ENCODE results near the gene IL6.

Gene IL6

DNA sequence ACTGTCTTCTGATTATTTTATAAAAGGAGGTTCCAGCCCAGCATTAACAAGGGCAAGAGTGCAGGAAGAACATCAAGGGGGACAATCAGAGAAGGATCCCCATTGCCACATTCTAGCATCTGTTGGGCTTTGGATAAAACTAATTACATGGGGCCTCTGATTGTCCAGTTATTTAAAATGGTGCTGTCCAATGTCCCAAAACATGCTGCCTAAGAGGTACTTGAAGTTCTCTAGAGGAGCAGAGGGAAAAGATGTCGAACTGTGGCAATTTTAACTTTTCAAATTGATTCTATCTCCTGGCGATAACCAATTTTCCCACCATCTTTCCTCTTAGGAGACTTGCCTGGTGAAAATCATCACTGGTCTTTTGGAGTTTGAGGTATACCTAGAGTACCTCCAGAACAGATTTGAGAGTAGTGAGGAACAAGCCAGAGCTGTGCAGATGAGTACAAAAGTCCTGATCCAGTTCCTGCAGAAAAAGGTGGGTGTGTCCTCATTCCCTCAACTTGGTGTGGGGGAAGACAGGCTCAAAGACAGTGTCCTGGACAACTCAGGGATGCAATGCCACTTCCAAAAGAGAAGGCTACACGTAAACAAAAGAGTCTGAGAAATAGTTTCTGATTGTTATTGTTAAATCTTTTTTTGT lies 2.3 kb downstream of the IL6 start:
- TF ChIP-seq, protein P1, sequence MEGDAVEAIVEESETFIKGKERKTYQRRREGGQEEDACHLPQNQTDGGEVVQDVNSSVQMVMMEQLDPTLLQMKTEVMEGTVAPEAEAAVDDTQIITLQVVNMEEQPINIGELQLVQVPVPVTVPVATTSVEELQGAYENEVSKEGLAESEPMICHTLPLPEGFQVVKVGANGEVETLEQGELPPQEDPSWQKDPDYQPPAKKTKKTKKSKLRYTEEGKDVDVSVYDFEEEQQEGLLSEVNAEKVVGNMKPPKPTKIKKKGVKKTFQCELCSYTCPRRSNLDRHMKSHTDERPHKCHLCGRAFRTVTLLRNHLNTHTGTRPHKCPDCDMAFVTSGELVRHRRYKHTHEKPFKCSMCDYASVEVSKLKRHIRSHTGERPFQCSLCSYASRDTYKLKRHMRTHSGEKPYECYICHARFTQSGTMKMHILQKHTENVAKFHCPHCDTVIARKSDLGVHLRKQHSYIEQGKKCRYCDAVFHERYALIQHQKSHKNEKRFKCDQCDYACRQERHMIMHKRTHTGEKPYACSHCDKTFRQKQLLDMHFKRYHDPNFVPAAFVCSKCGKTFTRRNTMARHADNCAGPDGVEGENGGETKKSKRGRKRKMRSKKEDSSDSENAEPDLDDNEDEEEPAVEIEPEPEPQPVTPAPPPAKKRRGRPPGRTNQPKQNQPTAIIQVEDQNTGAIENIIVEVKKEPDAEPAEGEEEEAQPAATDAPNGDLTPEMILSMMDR (IDR thresholded peaks at IDR 0.05; ENCODE audit: borderline replicate concordance, extremely low read depth, low read length, poor library complexity, severe bottlenecking) = no peak
- TF ChIP-seq EZH2 (IDR thresholded peaks at IDR 0.05; ENCODE audit: borderline replicate concordance, low read depth, low read length, severe bottlenecking) = no peak
- H3K4me2 ChIP-seq (ENCODE audit: insufficient read depth, low read length) = no peak overlapping the region
- no peak overlapping the region for H3K27ac ChIP-seq (ENCODE audit: low read length)
- no peaks in the 10 kb centered on the region for H3K79me2 ChIP-seq (ENCODE audit: insufficient read depth, low read length)
- no peak for DNase-seq
- H3K27me3 ChIP-seq (ENCODE audit: insufficient read depth, low read length, poor library complexity) = peaks cover 46% of the 10 kb centered on the region
- H3K4me1 ChIP-seq (ENCODE audit: insufficient read depth, low read length) = peaks cover 17% of the 10 kb centered on the region
- no peak overlapping the region for H3K9ac ChIP-seq (ENCODE audit: low read depth, low read length)
- H3K4me3 ChIP-seq (ENCODE audit: low read depth in 1 of 2, low read length in 2 of 2) = no peak overlapping the region
- ATAC-seq (ENCODE audit: insufficient read depth, low read depth) = no peak
- no peaks in the 10 kb centered on the region for H3K9me3 ChIP-seq (ENCODE audit: insufficient read depth, low read length, severe bottlenecking)
- H3K36me3 ChIP-seq (ENCODE audit: insufficient read depth, low read length) = no peaks in the 10 kb centered on the region
- no peak overlapping the region for H2AFZ ChIP-seq (ENCODE audit: low read depth, low read length)
- H4K20me1 ChIP-seq (ENCODE audit: insufficient read depth, low read length) = no peaks in the 10 kb centered on the region

DNA sequence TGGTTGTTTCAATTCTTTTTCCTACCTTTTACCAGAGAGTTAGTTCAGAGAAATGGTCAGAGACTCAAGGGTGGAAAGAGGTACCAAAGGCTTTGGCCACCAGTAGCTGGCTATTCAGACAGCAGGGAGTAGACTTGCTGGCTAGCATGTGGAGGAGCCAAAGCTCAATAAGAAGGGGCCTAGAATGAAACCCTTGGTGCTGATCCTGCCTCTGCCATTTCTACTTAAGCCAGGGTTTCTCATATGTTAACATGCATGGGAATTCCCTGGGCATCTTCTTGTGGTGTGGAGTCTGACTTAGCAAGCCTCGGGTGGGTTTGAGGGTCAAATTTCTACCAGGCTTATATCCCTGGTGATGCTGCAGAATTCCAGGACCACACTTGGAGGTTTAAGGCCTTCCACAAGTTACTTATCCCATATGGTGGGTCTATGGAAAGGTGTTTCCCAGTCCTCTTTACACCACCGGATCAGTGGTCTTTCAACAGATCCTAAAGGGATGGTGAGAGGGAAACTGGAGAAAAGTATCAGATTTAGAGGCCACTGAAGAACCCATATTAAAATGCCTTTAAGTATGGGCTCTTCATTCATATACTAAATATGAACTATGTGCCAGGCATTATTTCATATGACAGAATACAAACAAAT lies 3.2 kb downstream of the IL6 start:
- Histone ChIP-seq H3K4me1 (ENCODE audit: insufficient read depth, low read length) (peaks cover 17% of the 10 kb centered on the region), H3K4me2 (ENCODE audit: insufficient read depth, low read length) (no peak overlapping the region), H3K79me2 (ENCODE audit: insufficient read depth, low read length) (no peaks in the 10 kb centered on the region), H3K4me3 (ENCODE audit: low read depth in 1 of 2, low read length in 2 of 2) (no peak overlapping the region), H3K36me3 (ENCODE audit: insufficient read depth, low read length) (no peaks in the 10 kb centered on the region), H3K9me3 (ENCODE audit: insufficient read depth, low read length, severe bottlenecking) (no peaks in the 10 kb centered on the region), H3K27ac (ENCODE audit: low read length) (no peak overlapping the region), H2AFZ (ENCODE audit: low read depth, low read length) (no peak overlapping the region), H3K27me3 (ENCODE audit: insufficient read depth, low read length, poor library complexity) (peaks cover 42% of the 10 kb centered on the region), H4K20me1 (ENCODE audit: insufficient read depth, low read length) (no peaks in the 10 kb centered on the region), H3K9ac (ENCODE audit: low read depth, low read length) (no peak overlapping the region)
- DNase-seq = no peak
- no peak for ATAC-seq (ENCODE audit: insufficient read depth, low read depth)
- TF ChIP-seq, protein P1 (IDR thresholded peaks at IDR 0.05; ENCODE audit: borderline replicate concordance, extremely low read depth, low read length, poor library complexity, severe bottlenecking) = no peak
- TF ChIP-seq EZH2 (IDR thresholded peaks at IDR 0.05; ENCODE audit: borderline replicate concordance, low read depth, low read length, severe bottlenecking) = no peak

DNA sequence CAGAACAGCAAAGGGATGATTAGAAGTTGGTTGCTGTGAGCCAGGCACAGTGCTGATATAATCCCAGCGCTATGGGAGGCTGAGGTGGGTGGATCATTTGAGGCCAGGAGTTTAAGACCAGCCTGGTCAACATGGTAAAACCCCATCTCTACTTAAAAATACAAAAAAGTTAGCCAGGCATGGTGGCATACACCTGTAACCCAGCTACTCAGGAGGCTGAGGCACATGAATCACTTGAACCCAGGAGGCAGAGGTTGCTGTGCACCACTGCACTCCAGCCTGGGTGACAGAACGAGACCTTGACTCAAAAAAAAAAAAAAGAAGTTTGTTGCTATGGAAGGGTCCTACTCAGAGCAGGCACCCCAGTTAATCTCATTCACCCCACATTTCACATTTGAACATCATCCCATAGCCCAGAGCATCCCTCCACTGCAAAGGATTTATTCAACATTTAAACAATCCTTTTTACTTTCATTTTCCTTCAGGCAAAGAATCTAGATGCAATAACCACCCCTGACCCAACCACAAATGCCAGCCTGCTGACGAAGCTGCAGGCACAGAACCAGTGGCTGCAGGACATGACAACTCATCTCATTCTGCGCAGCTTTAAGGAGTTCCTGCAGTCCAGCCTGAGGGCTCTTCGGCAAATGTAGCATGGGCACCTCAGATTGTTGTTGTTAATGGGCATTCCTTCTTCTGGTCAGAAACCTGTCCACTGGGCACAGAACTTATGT lies 4.1 kb downstream of the IL6 start:
- Histone ChIP-seq H3K4me2 (ENCODE audit: insufficient read depth, low read length) (peak overlapping the region; percentile 35; the same call in 1 of the 2 replicates), H3K27me3 (ENCODE audit: insufficient read depth, low read length, poor library complexity) (peaks cover 34% of the 10 kb centered on the region), H3K9ac (ENCODE audit: low read depth, low read length) (no peak overlapping the region), H4K20me1 (ENCODE audit: insufficient read depth, low read length) (no peaks in the 10 kb centered on the region), H3K79me2 (ENCODE audit: insufficient read depth, low read length) (no peaks in the 10 kb centered on the region), H3K9me3 (ENCODE audit: insufficient read depth, low read length, severe bottlenecking) (no peaks in the 10 kb centered on the region), H3K4me1 (ENCODE audit: insufficient read depth, low read length) (peaks cover 16% of the 10 kb centered on the region), H3K4me3 (ENCODE audit: low read depth in 1 of 2, low read length in 2 of 2) (peak overlapping the region in 1 of 2 experiments; percentile 0; a peak in 1 of 4 replicates), H2AFZ (ENCODE audit: low read depth, low read length) (no peak overlapping the region), H3K36me3 (ENCODE audit: insufficient read depth, low read length) (no peaks in the 10 kb centered on the region), H3K27ac (ENCODE audit: low read length) (no peak overlapping the region)
- TF ChIP-seq EZH2 (IDR thresholded peaks at IDR 0.05; ENCODE audit: borderline replicate concordance, low read depth, low read length, severe bottlenecking) = no peak
- TF ChIP-seq, protein P1 (IDR thresholded peaks at IDR 0.05; ENCODE audit: borderline replicate concordance, extremely low read depth, low read length, poor library complexity, severe bottlenecking) = no peak
- ATAC-seq (ENCODE audit: insufficient read depth, low read depth) (0 out of 3 replicates have a peak, but pooled peaks have one; percentile 19), DNase-seq (peak; percentile 16)

Measured in DND-41 (cell line).